Ectodermal cell (in vitro differentiated cells): Measurements from ENCODE around the gene FMNL2.

Experiments used
- H3K27ac ChIP-seq: 2 replicates; pipeline ENCODE4 v1.7.0; 2013; ENCODE audit warnings: mild to moderate bottlenecking, low read depth, low read length; ENCODE audit not compliant: insufficient read depth, poor library complexity, severe bottlenecking
- H3K27me3 ChIP-seq: 2 replicates; pipeline ENCODE4 v1.7.0; 2013; ENCODE audit warnings: mild to moderate bottlenecking, low read length; ENCODE audit not compliant: insufficient read depth, control insufficient read depth, poor library complexity, severe bottlenecking
- H3K36me3 ChIP-seq: one replicate; pipeline ENCODE4 v1.7.0; 2013; ENCODE audit warnings: low read length; ENCODE audit not compliant: control insufficient read depth, insufficient read depth
- H3K4me1 ChIP-seq: one replicate; pipeline ENCODE4 v1.7.0; 2013; ENCODE audit warnings: low read length; ENCODE audit not compliant: control insufficient read depth, insufficient read depth
- H3K4me3 ChIP-seq: 2 replicates; pipeline ENCODE4 v1.7.0; 2013; ENCODE audit warnings: low read depth, low read length, control low read depth; ENCODE audit not compliant: insufficient read depth
- H3K9me3 ChIP-seq: 2 replicates; pipeline ENCODE4 v1.7.0; 2013; ENCODE audit warnings: mild to moderate bottlenecking, low read length, moderate library complexity; ENCODE audit not compliant: control insufficient read depth
- WGBS, 2 experiments: methylation state at CpG; one replicate each; pipeline ENCODE4 v1.1.7; 2013; ENCODE audit warnings: missing lambda C conversion rate in 2 of 2; 5-methylcytosine and 5-hydroxymethylcytosine counted together

Gene FMNL2

GRCh38 chr2:152532241-152532640 lies 197.3 kb downstream of the FMNL2 start:
- Histone ChIP-seq H3K36me3 (no peaks in the 10 kb centered on the region), H3K4me3 (no peak overlapping the region), H3K4me1 (no peaks in the 10 kb centered on the region), H3K27ac (no peak overlapping the region), H3K9me3 (no peaks in the 10 kb centered on the region), H3K27me3 (no peaks in the 10 kb centered on the region)
- 97 to 99% methylated on average over 3 of the region's 3 CpGs for WGBS, 2 experiments

- Histone ChIP-seq H3K27me3 (no peaks in the 10 kb centered on the region), H3K4me1 (no peaks in the 10 kb centered on the region), H3K36me3 (no peaks in the 10 kb centered on the region), H3K27ac (no peak overlapping the region), H3K4me3 (no peak overlapping the region), H3K9me3 (no peaks in the 10 kb centered on the region)
- WGBS, 2 experiments = 81 to 93% methylated on average over 6 to 7 of the region's 7 CpGs
Observed at GRCh38 chr2:152534460-152535135, 199.6 kb downstream of the FMNL2 start.

GRCh38 chr2:152537081-152537651 lies 202.2 kb downstream of the FMNL2 start:
- H3K27me3 ChIP-seq = no peaks in the 10 kb centered on the region
- no peaks in the 10 kb centered on the region for H3K4me1 ChIP-seq
- 93 to 94% methylated on average over 9 of the region's 9 CpGs for WGBS, 2 experiments
- no peak overlapping the region for H3K4me3 ChIP-seq
- no peak overlapping the region for H3K27ac ChIP-seq
- no peaks in the 10 kb centered on the region for H3K9me3 ChIP-seq
- no peaks in the 10 kb centered on the region for H3K36me3 ChIP-seq

DNA sequence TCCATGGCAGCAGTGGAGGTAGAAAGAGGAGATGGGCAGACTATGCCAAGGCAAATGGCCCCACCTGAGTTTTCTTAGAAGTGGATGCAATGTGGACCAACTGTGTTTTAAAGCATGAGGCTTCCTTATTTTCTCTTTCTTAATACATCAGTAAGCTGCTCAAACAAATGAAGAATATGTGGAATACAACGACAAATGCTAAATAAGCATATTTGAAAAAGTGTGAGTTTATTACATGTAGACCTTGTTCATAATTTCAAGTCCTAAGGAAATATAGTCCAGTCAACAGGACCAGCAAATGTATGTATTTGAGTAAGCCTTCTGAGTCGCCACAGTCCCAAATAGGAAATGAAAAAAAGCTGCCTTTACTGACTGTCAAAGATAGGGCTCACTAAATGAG lies 204.4 kb downstream of the FMNL2 start:
- no peak overlapping the region for H3K27ac ChIP-seq
- H3K9me3 ChIP-seq = no peaks in the 10 kb centered on the region
- no peaks in the 10 kb centered on the region for H3K36me3 ChIP-seq
- H3K4me1 ChIP-seq = peaks cover 9% of the 10 kb centered on the region
- H3K4me3 ChIP-seq = no peak overlapping the region
- WGBS, 2 experiments = 85 to 100% methylated on average over 2 of the region's 2 CpGs
- H3K27me3 ChIP-seq = no peaks in the 10 kb centered on the region

DNA sequence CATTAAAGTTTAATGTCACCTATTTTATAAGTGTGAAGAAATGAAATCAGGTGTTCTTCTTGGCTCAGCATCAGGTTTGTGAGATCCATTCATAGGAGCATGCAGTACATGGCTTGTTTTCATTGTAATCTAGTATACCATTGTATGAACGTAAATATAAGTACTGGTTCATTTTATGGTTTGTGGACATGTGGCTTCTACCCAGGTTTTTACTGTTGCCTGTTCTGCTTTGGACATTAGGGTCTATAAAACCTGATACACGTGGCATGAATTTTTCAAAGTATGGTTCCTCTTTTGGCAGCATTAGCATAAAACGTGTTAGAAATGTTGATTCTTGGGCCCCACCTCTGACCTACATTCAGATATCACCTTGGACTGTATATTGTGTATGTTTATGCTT lies 206.7 kb downstream of the FMNL2 start:
- Histone ChIP-seq H3K27me3 (no peaks in the 10 kb centered on the region), H3K36me3 (no peaks in the 10 kb centered on the region), H3K4me3 (no peak overlapping the region), H3K9me3 (no peaks in the 10 kb centered on the region), H3K4me1 (peaks cover 14% of the 10 kb centered on the region), H3K27ac (no peak overlapping the region)
- WGBS, 2 experiments = 94 to 97% methylated on average over 3 of the region's 3 CpGs

- Histone ChIP-seq H3K27me3 (no peaks in the 10 kb centered on the region), H3K36me3 (no peaks in the 10 kb centered on the region), H3K4me1 (peaks cover 14% of the 10 kb centered on the region), H3K27ac (no peak overlapping the region), H3K9me3 (no peaks in the 10 kb centered on the region), H3K4me3 (no peak overlapping the region)
- 82 to 89% methylated on average over 4 of the region's 4 CpGs for WGBS, 2 experiments
Observed at GRCh38 chr2:152542337-152542994, 207.5 kb downstream of the FMNL2 start.

GRCh38 chr2:152542995-152543481 lies 208.1 kb downstream of the FMNL2 start:
- whole genome bisulfite sequencing, 2 experiments = 22 to 33% methylated on average over 4 of the region's 4 CpGs
- Histone ChIP-seq H3K36me3 (no peaks in the 10 kb centered on the region), H3K27ac (peak overlapping the region; percentile 64), H3K4me1 (peaks cover 14% of the 10 kb centered on the region), H3K27me3 (no peaks in the 10 kb centered on the region), H3K9me3 (no peaks in the 10 kb centered on the region), H3K4me3 (no peak overlapping the region)

DNA sequence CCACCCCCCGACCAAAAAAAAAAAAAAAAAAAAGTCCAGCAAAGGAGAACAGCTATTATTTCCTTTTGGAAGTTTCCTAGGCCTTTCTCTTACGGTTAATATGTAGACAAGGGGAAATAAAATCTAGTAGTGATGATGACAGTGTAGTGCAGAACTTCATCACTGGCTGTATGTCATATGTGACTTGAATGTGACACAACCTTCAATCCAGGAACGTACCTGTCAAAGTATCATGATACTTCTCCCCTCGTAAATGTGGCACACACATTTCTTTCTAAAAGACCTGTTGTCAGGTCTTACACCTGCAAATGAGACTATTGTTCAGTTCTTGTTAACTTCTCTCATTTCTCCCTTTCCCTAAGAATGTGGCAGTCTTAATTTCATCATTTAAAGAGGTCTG lies 208.7 kb downstream of the FMNL2 start:
- Histone ChIP-seq H3K27ac (no peak overlapping the region), H3K27me3 (no peaks in the 10 kb centered on the region), H3K4me3 (no peak overlapping the region), H3K4me1 (peaks cover 14% of the 10 kb centered on the region), H3K9me3 (no peaks in the 10 kb centered on the region), H3K36me3 (no peaks in the 10 kb centered on the region)
- 88 to 89% methylated on average over 4 of the region's 4 CpGs for WGBS, 2 experiments

GRCh38 chr2:152544638-152545037 lies 209.7 kb downstream of the FMNL2 start:
- Histone ChIP-seq H3K4me1 (peaks cover 14% of the 10 kb centered on the region), H3K27ac (no peak overlapping the region), H3K9me3 (no peaks in the 10 kb centered on the region), H3K4me3 (no peak overlapping the region), H3K27me3 (no peaks in the 10 kb centered on the region), H3K36me3 (no peaks in the 10 kb centered on the region)
- 95 to 96% methylated on average over 2 of the region's 2 CpGs for WGBS, 2 experiments

GRCh38 chr2:152546230-152546837 lies 211.4 kb downstream of the FMNL2 start:
- H3K9me3 ChIP-seq = no peaks in the 10 kb centered on the region
- H3K36me3 ChIP-seq = no peaks in the 10 kb centered on the region
- no peaks in the 10 kb centered on the region for H3K27me3 ChIP-seq
- peaks cover 14% of the 10 kb centered on the region for H3K4me1 ChIP-seq
- H3K4me3 ChIP-seq = no peak overlapping the region
- H3K27ac ChIP-seq = no peak overlapping the region
- 81 to 86% methylated on average over 8 of the region's 8 CpGs for WGBS, 2 experiments
